ENCODE measurements around the gene CACUL1.

DNA sequence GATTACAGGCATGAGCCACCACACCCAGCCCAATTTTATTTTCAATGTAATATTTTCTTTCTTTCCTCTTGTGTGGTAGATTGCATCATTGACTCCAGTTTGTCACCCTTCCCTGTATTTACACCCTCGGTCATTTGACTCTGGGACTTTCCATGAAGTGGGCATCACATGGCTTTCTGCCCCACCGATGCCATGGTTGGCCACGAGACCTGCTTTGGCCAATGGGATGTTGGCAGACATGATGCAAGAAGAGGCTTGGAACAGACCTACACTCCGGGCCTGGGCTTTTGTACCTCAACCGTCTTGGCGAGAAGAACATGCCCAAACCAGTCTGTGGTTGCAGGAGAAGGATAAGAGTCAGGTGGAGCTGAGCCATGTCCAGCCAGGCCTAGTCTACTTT is 38.8 kb upstream of the CACUL1 start:
- TF ChIP-seq EZH2 (IDR thresholded peaks at IDR 0.05) (no peak), POLR2AphosphoS5 (IDR thresholded peaks at IDR 0.05; ENCODE audit: borderline replicate concordance, low read depth, low read length) (no peak), FOXP2 (optimal IDR thresholded peaks at IDR 0.05; ENCODE audit: control extremely low read depth, extremely low read length, insufficient read depth) (no peak)

Data from SK-N-MC (cell line).